Measurements from ENCODE around the gene KBTBD8. TPM values are rescaled to one million over a fixed set of nuclear protein-coding genes. Genes with fewer than 3 reads are reported as not detected.

Gene KBTBD8
- total and polyA plus RNA-seq, 2 of the 13 experiments (the other 11 are each of a cell fraction or from before 2014, with no cell fraction given) = 1.1 to 7.6 TPM

DNA sequence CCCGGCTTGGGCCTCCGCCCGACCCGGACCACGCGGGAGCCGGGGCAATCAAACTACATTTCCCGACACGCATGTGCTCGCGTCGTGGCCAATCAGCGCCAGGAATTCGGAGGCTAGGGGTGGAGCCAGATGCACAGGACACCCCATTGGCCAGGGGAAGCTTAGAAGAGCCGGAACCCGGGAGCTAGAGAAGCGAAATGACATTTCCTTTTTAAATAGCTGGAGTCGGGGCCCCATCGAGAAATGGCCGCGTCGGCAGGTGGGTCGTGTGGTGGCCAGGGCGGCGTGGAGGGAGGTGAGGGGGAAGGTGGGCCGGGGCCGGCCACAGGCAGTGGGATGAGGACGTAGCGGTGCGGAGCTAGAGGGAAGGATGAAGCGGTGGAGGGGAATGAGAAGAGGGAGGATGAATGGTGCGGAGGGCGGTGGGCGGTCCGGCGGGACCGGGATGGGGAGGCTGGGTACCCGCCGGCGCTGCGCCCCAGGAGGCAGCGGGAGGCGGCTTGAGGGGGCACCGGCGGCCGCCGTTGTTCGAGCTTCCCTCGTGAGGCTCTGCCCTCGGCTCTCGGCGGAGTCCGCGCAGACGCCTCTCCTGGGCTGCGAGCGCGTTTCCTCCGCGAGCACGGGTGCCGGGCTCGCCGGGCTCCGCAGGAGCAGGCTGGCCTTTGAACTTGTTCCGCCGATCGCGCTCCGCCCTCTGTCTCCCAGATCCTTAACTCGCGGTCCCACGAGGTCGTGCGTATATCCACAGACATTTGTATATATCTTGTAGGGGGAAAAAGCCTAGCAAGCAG is at the start of gene KBTBD8 (continued):
- TF ChIP-seq MEF2D (CRISPR knock-in tag; IDR thresholded peaks at IDR 0.05) (no peak), ZEB1 (IDR thresholded peaks at IDR 0.05; ENCODE audit: insufficient replicate concordance, low read depth) (no peak), ZNF280D (CRISPR knock-in tag; IDR thresholded peaks at IDR 0.05) (no peak), ZFY (CRISPR knock-in tag; IDR thresholded peaks at IDR 0.05) (peak; percentile 45; the same call in 1 of the 2 replicates), KAT2B (IDR thresholded peaks at IDR 0.05; ENCODE audit: borderline replicate concordance, low read depth, low read length) (no peak), ZNF567 (CRISPR knock-in tag; IDR thresholded peaks at IDR 0.05; ENCODE audit: borderline replicate concordance) (0 out of 2 replicates have a peak, but pooled peaks have one; percentile 51), ZFP41 (CRISPR knock-in tag; IDR thresholded peaks at IDR 0.05; ENCODE audit: borderline replicate concordance) (no peak), KLF11 (CRISPR knock-in tag; IDR thresholded peaks at IDR 0.05) (no peak), FOXO4 (CRISPR knock-in tag; conservative IDR thresholded peaks at IDR 0.05) (no peak), TRIM24 (CRISPR knock-in tag; IDR thresholded peaks at IDR 0.05) (no peak), TEF (CRISPR knock-in tag; IDR thresholded peaks at IDR 0.05) (no peak), MED13 (CRISPR knock-in tag; IDR thresholded peaks at IDR 0.05) (no peak), YEATS4 (CRISPR knock-in tag; IDR thresholded peaks at IDR 0.05; ENCODE audit: borderline replicate concordance) (peak; percentile 38; the same call in 1 of the 2 replicates), REL (CRISPR knock-in tag; conservative IDR thresholded peaks at IDR 0.05) (0 out of 2 replicates have a peak, but pooled peaks have one; percentile 49), GABPB1 (CRISPR knock-in tag; IDR thresholded peaks at IDR 0.05) (peak; percentile 87), SNRNP70 (IDR thresholded peaks at IDR 0.05; ENCODE audit: low read depth, low read length) (no peak), ZNF160 (CRISPR knock-in tag; IDR thresholded peaks at IDR 0.05) (no peak)
- TF ChIP-seq, protein P1, sequence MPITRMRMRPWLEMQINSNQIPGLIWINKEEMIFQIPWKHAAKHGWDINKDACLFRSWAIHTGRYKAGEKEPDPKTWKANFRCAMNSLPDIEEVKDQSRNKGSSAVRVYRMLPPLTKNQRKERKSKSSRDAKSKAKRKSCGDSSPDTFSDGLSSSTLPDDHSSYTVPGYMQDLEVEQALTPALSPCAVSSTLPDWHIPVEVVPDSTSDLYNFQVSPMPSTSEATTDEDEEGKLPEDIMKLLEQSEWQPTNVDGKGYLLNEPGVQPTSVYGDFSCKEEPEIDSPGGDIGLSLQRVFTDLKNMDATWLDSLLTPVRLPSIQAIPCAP (CRISPR knock-in tag; IDR thresholded peaks at IDR 0.05; ENCODE audit: low read depth) = no peak
- TF ChIP-seq, protein P2, sequence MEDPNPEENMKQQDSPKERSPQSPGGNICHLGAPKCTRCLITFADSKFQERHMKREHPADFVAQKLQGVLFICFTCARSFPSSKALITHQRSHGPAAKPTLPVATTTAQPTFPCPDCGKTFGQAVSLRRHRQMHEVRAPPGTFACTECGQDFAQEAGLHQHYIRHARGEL (CRISPR knock-in tag; IDR thresholded peaks at IDR 0.05) = no peak

Measured in HepG2 (cell line).